Stimulated activated naive B cell treated with anti-CD40 and anti-IgM and Interleukin-4, amounts not matched to agents 10 μg/mL and 1 μg/mL and 100 μg/mL, for 72 hours (primary cell): Measurements from ENCODE around the gene KLHDC8A.

Experiments
- ATAC-seq, 2 donors: fragments of 150-1000 bp; cut with Tn5 transposase; replicated peaks; 2 replicates each; pipeline ENCODE4 v1.10.0; 2021; ENCODE audit warnings: moderate library complexity in 1 of 2
- DNase-seq: peaks from one replicate; pipeline ENCODE4 v3.0.0; 2021
- H3K27ac Mint-ChIP-seq: one replicate; pipeline ENCODE4 v1.8.0; 2022; ENCODE audit warnings: mild to moderate bottlenecking, mixed read lengths
- H3K27me3 Mint-ChIP-seq, 2 donors: one replicate each; pipeline ENCODE4 v1.8.0; 2022; ENCODE audit warnings: mixed read lengths in 2 of 2
- H3K36me3 Mint-ChIP-seq, 2 donors: one replicate each; pipeline ENCODE4 v1.8.0; 2022; ENCODE audit warnings: mixed read lengths in 2 of 2, mild to moderate bottlenecking in 1 of 2
- H3K4me1 Mint-ChIP-seq, 2 donors: one replicate each; pipeline ENCODE4 v1.8.0; 2022; ENCODE audit warnings: mixed read lengths in 2 of 2, mild to moderate bottlenecking in 1 of 2
- H3K4me3 Mint-ChIP-seq, 2 donors: one replicate each; pipeline ENCODE4 v1.8.0; 2022; ENCODE audit warnings: mild to moderate bottlenecking in 2 of 2, mixed read lengths in 2 of 2, moderate library complexity in 1 of 2
- H3K9me3 Mint-ChIP-seq, 2 donors: one replicate each; pipeline ENCODE4 v1.8.0; 2022; ENCODE audit warnings: mixed read lengths in 2 of 2, mild to moderate bottlenecking in 1 of 2

The KLHDC8A gene

DNA sequence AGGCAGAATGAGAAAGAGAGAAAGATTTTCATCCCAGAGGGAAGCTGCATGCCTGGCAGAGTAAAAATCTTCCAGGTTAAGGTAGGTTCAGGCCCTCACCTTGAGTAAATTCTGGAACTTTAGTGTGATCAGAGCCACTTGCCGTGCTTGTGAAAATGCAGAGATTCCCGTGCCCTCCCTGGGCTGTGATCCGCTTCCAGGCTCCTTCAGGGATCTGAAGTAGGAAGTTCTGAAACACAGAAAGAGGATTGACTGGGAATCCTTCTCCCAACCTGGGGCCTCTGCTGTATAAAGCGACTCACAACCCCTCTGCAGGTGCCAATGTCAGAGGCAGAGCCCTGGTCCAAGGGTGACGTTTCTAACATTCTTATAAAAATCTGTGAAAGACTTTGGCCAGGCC lies 61.8 kb downstream of the KLHDC8A start:
- Mint-ChIP-seq H3K27me3 (no peaks in the 10 kb centered on the region), H3K36me3 (no peaks in the 10 kb centered on the region), H3K9me3 (no peaks in the 10 kb centered on the region), H3K4me3 (no peak overlapping the region), H3K4me1 (peaks cover 46 to 92% of the 10 kb centered on the region in 2 donors), H3K27ac (no peak overlapping the region)
- no peak for DNase-seq
- ATAC-seq = no peak

GRCh38 chr1:205294175-205294917 lies 62.4 kb downstream of the KLHDC8A start:
- Mint-ChIP-seq H3K36me3 (no peaks in the 10 kb centered on the region), H3K27ac (peak overlapping the region; percentile 38), H3K4me1 (peaks cover 46 to 92% of the 10 kb centered on the region in 2 donors), H3K4me3 (peak overlapping the region; percentile 9 to 43), H3K9me3 (no peaks in the 10 kb centered on the region), H3K27me3 (no peaks in the 10 kb centered on the region)
- peak; percentile 17 to 32 for ATAC-seq
- no peak for DNase-seq

GRCh38 chr1:205293350-205294074 lies 63.2 kb downstream of the KLHDC8A start:
- DNase-seq (no peak), ATAC-seq (no peak)
- H3K4me1 Mint-ChIP-seq = peaks cover 45 to 94% of the 10 kb centered on the region in 2 donors
- H3K36me3 Mint-ChIP-seq = no peaks in the 10 kb centered on the region
- H3K9me3 Mint-ChIP-seq = no peaks in the 10 kb centered on the region
- no peaks in the 10 kb centered on the region for H3K27me3 Mint-ChIP-seq
- H3K27ac Mint-ChIP-seq = peak overlapping the region; percentile 69
- H3K4me3 Mint-ChIP-seq = peak overlapping the region in 1 of 2 donors; percentile 9

DNA sequence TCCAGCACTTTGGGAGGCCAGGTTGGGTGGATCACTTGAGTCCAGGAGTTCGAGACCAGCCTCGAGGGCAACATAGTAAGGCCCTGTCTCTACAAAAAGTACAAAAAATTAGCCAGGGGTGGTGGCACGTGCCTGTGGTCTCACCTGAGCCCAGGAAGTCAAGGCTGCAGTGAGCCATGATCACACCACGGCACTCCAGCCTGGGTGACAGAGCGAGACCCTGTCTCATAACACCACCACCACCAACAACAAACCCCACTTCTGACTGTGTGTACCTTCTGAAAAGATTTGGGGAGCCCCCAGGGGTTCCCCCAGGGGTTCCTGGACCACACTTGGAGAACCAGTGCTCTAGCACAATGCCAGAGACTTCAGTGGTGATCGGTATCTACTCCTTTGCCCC lies 65.1 kb downstream of the KLHDC8A start:
- peak overlapping the region; percentile 68 for H3K27ac Mint-ChIP-seq

GRCh38 chr1:205287767-205288559 lies 68.8 kb downstream of the KLHDC8A start:
- Mint-ChIP-seq H3K36me3 (no peaks in the 10 kb centered on the region), H3K4me1 (peaks cover 59 to 95% of the 10 kb centered on the region in 2 donors), H3K9me3 (no peaks in the 10 kb centered on the region), H3K4me3 (peak overlapping the region; percentile 42 to 45), H3K27me3 (no peaks in the 10 kb centered on the region), H3K27ac (peak overlapping the region; percentile 75)
- DNase-seq = peak; percentile 92
- peak; percentile 80 to 83 for ATAC-seq

More for the DNA sequence above, 65.1 kb downstream of the KLHDC8A start:
- H3K4me3 Mint-ChIP-seq = no peak overlapping the region
- peaks cover 53 to 94% of the 10 kb centered on the region in 2 donors for H3K4me1 Mint-ChIP-seq
- no peaks in the 10 kb centered on the region for H3K36me3 Mint-ChIP-seq
- H3K9me3 Mint-ChIP-seq = no peaks in the 10 kb centered on the region
- ATAC-seq (peak; percentile 21 to 41), DNase-seq (peak; percentile 53)
- no peaks in the 10 kb centered on the region for H3K27me3 Mint-ChIP-seq

- Mint-ChIP-seq H3K9me3 (no peaks in the 10 kb centered on the region), H3K27me3 (no peaks in the 10 kb centered on the region), H3K4me1 (peaks cover 64 to 97% of the 10 kb centered on the region in 2 donors), H3K4me3 (no peak overlapping the region), H3K36me3 (no peaks in the 10 kb centered on the region), H3K27ac (peak overlapping the region; percentile 31)
- ATAC-seq = no peak
- no peak for DNase-seq
Measured at GRCh38 chr1:205287076-205287475, 69.6 kb downstream of the KLHDC8A start.

- H3K4me1 Mint-ChIP-seq = peaks cover 60 to 96% of the 10 kb centered on the region in 2 donors
Measured at GRCh38 chr1:205286335-205286950, 70.3 kb downstream of the KLHDC8A start.

More at GRCh38 chr1:205286335-205286950, 70.3 kb downstream of the KLHDC8A start:
- Mint-ChIP-seq H3K36me3 (no peaks in the 10 kb centered on the region), H3K27ac (peak overlapping the region; percentile 97), H3K27me3 (no peaks in the 10 kb centered on the region), H3K9me3 (no peaks in the 10 kb centered on the region), H3K4me3 (peak overlapping the region; percentile 79 to 81)
- ATAC-seq (peak; percentile 28 to 43), DNase-seq (peak; percentile 74)
